Fibroblast of skin of back (primary cell): Measurements from ENCODE around the gene IRS1.
A peak's percentile ranks its signal among the peaks of the same experiment; 100 is the strongest.

Experiments used
- DNase-seq: peaks from one replicate; pipeline ENCODE4 v3.0.0-alpha.2; 2013

Gene IRS1

GRCh38 chr2:226754821-226755604, 44.6 kb downstream of the IRS1 start:
- peak; percentile 21 for DNase-seq

GRCh38 chr2:226752887-226753286, 46.7 kb downstream of the IRS1 start:
- no peak for DNase-seq

- DNase-seq: no peak
These were observed 52.3 kb downstream of the IRS1 start for GRCh38 chr2:226747288-226747687.

- no peak for DNase-seq
These were observed 53.3 kb downstream of the IRS1 start for GRCh38 chr2:226746196-226746800.

- DNase-seq: no peak
These were observed 55.7 kb downstream of the IRS1 start for GRCh38 chr2:226743915-226744314.

- no peak for DNase-seq
These were observed 57.3 kb downstream of the IRS1 start for GRCh38 chr2:226742347-226742746.

GRCh38 chr2:226740039-226740648, 59.5 kb downstream of the IRS1 start:
- no peak for DNase-seq

- no peak for DNase-seq
These were observed 60.0 kb downstream of the IRS1 start for GRCh38 chr2:226739545-226740030.

GRCh38 chr2:226738821-226739544, 60.6 kb downstream of the IRS1 start:
- no peak for DNase-seq

GRCh38 chr2:226738191-226738820, 61.3 kb downstream of the IRS1 start:
- no peak for DNase-seq

GRCh38 chr2:226736382-226736781, 63.2 kb downstream of the IRS1 start:
- DNase-seq: no peak

GRCh38 chr2:226733927-226734564, 65.6 kb downstream of the IRS1 start:
- DNase-seq: no peak

- no peak for DNase-seq
These were observed 66.3 kb downstream of the IRS1 start for GRCh38 chr2:226733189-226733858.

- no peak for DNase-seq
These were observed 67.0 kb downstream of the IRS1 start for GRCh38 chr2:226732478-226733188.

- peak; percentile 9 for DNase-seq
These were observed 69.1 kb downstream of the IRS1 start for GRCh38 chr2:226730481-226730880.

- no peak for DNase-seq
These were observed 70.6 kb downstream of the IRS1 start for GRCh38 chr2:226728996-226729395.

GRCh38 chr2:226727251-226727650, 72.4 kb downstream of the IRS1 start:
- no peak for DNase-seq

- DNase-seq: peak; percentile 44
These were observed 73.1 kb downstream of the IRS1 start for GRCh38 chr2:226726546-226726945.

GRCh38 chr2:226725126-226725860, 74.3 kb downstream of the IRS1 start:
- DNase-seq: no peak

- no peak for DNase-seq
These were observed 78.1 kb downstream of the IRS1 start for GRCh38 chr2:226721541-226721940.
